GM19397 (cell line): ENCODE measurements around the gene RIN3.
"Not testable (repeated sequence)": the region's sequence is repeated elsewhere in the genome, so short reads cannot be mapped to it uniquely, and the experiment has no call there.

Experiments
- ATAC-seq: cut with Tn5 transposase; IDR thresholded peaks from one replicate; pipeline ENCODE4 v1.9.1; 2021; ENCODE audit warnings: mild to moderate bottlenecking, moderate library complexity; ENCODE audit not compliant: unreplicated experiment

Gene RIN3

GRCh38 chr14:92527721-92528120 lies 14.1 kb downstream of the RIN3 start:
- no peak for ATAC-seq

- ATAC-seq = no peak
These were observed 15.0 kb downstream of the RIN3 start for GRCh38 chr14:92528486-92529100.

- no peak for ATAC-seq
These were observed 16.3 kb downstream of the RIN3 start for GRCh38 chr14:92529903-92530302.

GRCh38 chr14:92531106-92531873 lies 17.7 kb downstream of the RIN3 start:
- no peak for ATAC-seq

- ATAC-seq = no peak
These were observed 19.0 kb downstream of the RIN3 start for GRCh38 chr14:92532490-92533163.

GRCh38 chr14:92534932-92535643 lies 21.5 kb downstream of the RIN3 start:
- no peak for ATAC-seq

GRCh38 chr14:92536231-92536630 lies 22.6 kb downstream of the RIN3 start:
- not testable (repeated sequence) for ATAC-seq

GRCh38 chr14:92538412-92538985 lies 24.9 kb downstream of the RIN3 start:
- ATAC-seq = peak; percentile 61

GRCh38 chr14:92539419-92539818 lies 25.8 kb downstream of the RIN3 start:
- no peak for ATAC-seq

- ATAC-seq = no peak
These were observed 26.3 kb downstream of the RIN3 start for GRCh38 chr14:92539875-92540274.

- ATAC-seq = no peak
These were observed 27.0 kb downstream of the RIN3 start for GRCh38 chr14:92540472-92541048.

- ATAC-seq = no peak
These were observed 29.4 kb downstream of the RIN3 start for GRCh38 chr14:92542766-92543554.

- no peak for ATAC-seq
These were observed 30.6 kb downstream of the RIN3 start for GRCh38 chr14:92544051-92544720.

GRCh38 chr14:92546347-92547053 lies 32.9 kb downstream of the RIN3 start:
- ATAC-seq = no peak

GRCh38 chr14:92549105-92549858 lies 35.7 kb downstream of the RIN3 start:
- ATAC-seq = no peak

GRCh38 chr14:92549859-92550230 lies 36.3 kb downstream of the RIN3 start:
- ATAC-seq = no peak

GRCh38 chr14:92551044-92551841 lies 37.7 kb downstream of the RIN3 start:
- peak; percentile 57 for ATAC-seq
